Muscle layer of duodenum (tissue), 2 donors: ENCODE results near the gene TTBK1.

Experiments
- H3K27ac ChIP-seq: one replicate; pipeline ENCODE4 v1.7.0; 2013; ENCODE audit warnings: mild to moderate bottlenecking, low read length
- H3K27me3 ChIP-seq: one replicate; pipeline ENCODE4 v1.7.0; 2013; ENCODE audit warnings: low read depth, mild to moderate bottlenecking, control low read depth, low read length
- H3K36me3 ChIP-seq, 2 donors: one replicate each; pipeline ENCODE4 v1.7.0; 2013; ENCODE audit warnings: low read length in 2 of 2, control low read depth in 1 of 2, mild to moderate bottlenecking in 1 of 2; ENCODE audit not compliant: insufficient read depth in 2 of 2, control insufficient read depth in 1 of 2
- H3K4me1 ChIP-seq, 2 donors: one replicate each; pipeline ENCODE4 v1.7.0; 2013; ENCODE audit warnings: low read length in 2 of 2, mild to moderate bottlenecking in 2 of 2, control low read depth in 1 of 2, moderate library complexity in 1 of 2; ENCODE audit not compliant: insufficient read depth in 2 of 2, control insufficient read depth in 1 of 2
- H3K4me3 ChIP-seq, 2 donors: one replicate each; pipeline ENCODE4 v1.7.0; 2013; ENCODE audit warnings: low read length in 2 of 2, low read depth in 1 of 2, mild to moderate bottlenecking in 1 of 2
- H3K9me3 ChIP-seq, 2 donors: one replicate each; pipeline ENCODE4 v1.7.0; 2013; ENCODE audit warnings: low read length in 2 of 2, control low read depth in 1 of 2, mild to moderate bottlenecking in 1 of 2; ENCODE audit not compliant: control insufficient read depth in 1 of 2
- donor health status: healthy.

Gene TTBK1

GRCh38 chr6:43276577-43277305 is 33.5 kb downstream of the TTBK1 start:
- Histone ChIP-seq H3K4me3 (peak overlapping the region in 1 of 2 donors; percentile 50), H3K9me3 (no peaks in the 10 kb centered on the region), H3K4me1 (peaks cover 0 to 12% of the 10 kb centered on the region in 2 donors), H3K36me3 (no peaks in the 10 kb centered on the region), H3K27ac (peak overlapping the region; percentile 86), H3K27me3 (peaks cover 7% of the 10 kb centered on the region)

- Histone ChIP-seq H3K4me3 (no peak overlapping the region), H3K4me1 (peaks cover 0 to 12% of the 10 kb centered on the region in 2 donors), H3K36me3 (no peaks in the 10 kb centered on the region), H3K27ac (peak overlapping the region; percentile 86), H3K27me3 (peaks cover 7% of the 10 kb centered on the region), H3K9me3 (no peaks in the 10 kb centered on the region)
Measured at GRCh38 chr6:43277306-43277642, 34.0 kb downstream of the TTBK1 start.

GRCh38 chr6:43277643-43278523 is 34.6 kb downstream of the TTBK1 start:
- peaks cover 0 to 12% of the 10 kb centered on the region in 2 donors for H3K4me1 ChIP-seq
- H3K27me3 ChIP-seq: peaks cover 7% of the 10 kb centered on the region
- H3K36me3 ChIP-seq: no peaks in the 10 kb centered on the region
- H3K9me3 ChIP-seq: no peaks in the 10 kb centered on the region
- no peak overlapping the region for H3K4me3 ChIP-seq
- peak overlapping the region; percentile 86 for H3K27ac ChIP-seq

GRCh38 chr6:43278524-43279078 is 35.3 kb downstream of the TTBK1 start:
- Histone ChIP-seq H3K36me3 (no peaks in the 10 kb centered on the region), H3K9me3 (no peaks in the 10 kb centered on the region), H3K27me3 (peaks cover 7% of the 10 kb centered on the region), H3K4me3 (no peak overlapping the region), H3K27ac (peak overlapping the region; percentile 86), H3K4me1 (peaks cover 0 to 12% of the 10 kb centered on the region in 2 donors)

GRCh38 chr6:43280234-43280633 is 37.0 kb downstream of the TTBK1 start:
- Histone ChIP-seq H3K27me3 (peaks cover 7% of the 10 kb centered on the region), H3K4me3 (no peak overlapping the region), H3K36me3 (no peaks in the 10 kb centered on the region), H3K9me3 (no peaks in the 10 kb centered on the region), H3K27ac (no peak overlapping the region), H3K4me1 (peaks cover 0 to 16% of the 10 kb centered on the region in 2 donors)

- H3K9me3 ChIP-seq: no peaks in the 10 kb centered on the region
- H3K27ac ChIP-seq: no peak overlapping the region
- H3K27me3 ChIP-seq: no peaks in the 10 kb centered on the region
Measured at GRCh38 chr6:43282060-43282459, 38.8 kb downstream of the TTBK1 start.

GRCh38 chr6:43282636-43283513 is 39.6 kb downstream of the TTBK1 start:
- Histone ChIP-seq H3K4me3 (no peak overlapping the region), H3K4me1 (peaks cover 0 to 12% of the 10 kb centered on the region in 2 donors), H3K27ac (no peak overlapping the region), H3K36me3 (no peaks in the 10 kb centered on the region), H3K9me3 (no peaks in the 10 kb centered on the region), H3K27me3 (no peaks in the 10 kb centered on the region)

More at GRCh38 chr6:43282060-43282459, 38.8 kb downstream of the TTBK1 start:
- Histone ChIP-seq H3K4me1 (peaks cover 0 to 14% of the 10 kb centered on the region in 2 donors), H3K4me3 (no peak overlapping the region), H3K36me3 (no peaks in the 10 kb centered on the region)

- Histone ChIP-seq H3K4me1 (peaks cover 0 to 10% of the 10 kb centered on the region in 2 donors), H3K4me3 (no peak overlapping the region), H3K9me3 (no peaks in the 10 kb centered on the region), H3K36me3 (no peaks in the 10 kb centered on the region), H3K27ac (no peak overlapping the region), H3K27me3 (no peaks in the 10 kb centered on the region)
Measured at GRCh38 chr6:43283514-43283901, 40.2 kb downstream of the TTBK1 start.

- Histone ChIP-seq H3K4me3 (no peak overlapping the region), H3K36me3 (no peaks in the 10 kb centered on the region), H3K27me3 (no peaks in the 10 kb centered on the region), H3K4me1 (peaks cover 0 to 10% of the 10 kb centered on the region in 2 donors), H3K27ac (no peak overlapping the region), H3K9me3 (no peaks in the 10 kb centered on the region)
Measured at GRCh38 chr6:43283905-43284304, 40.6 kb downstream of the TTBK1 start.

GRCh38 chr6:43284991-43285781 is 41.9 kb downstream of the TTBK1 start:
- Histone ChIP-seq H3K9me3 (no peaks in the 10 kb centered on the region), H3K27ac (no peak overlapping the region), H3K4me3 (peak overlapping the region in 1 of 2 donors; percentile 9), H3K4me1 (peaks cover 0 to 10% of the 10 kb centered on the region in 2 donors), H3K36me3 (no peaks in the 10 kb centered on the region), H3K27me3 (no peaks in the 10 kb centered on the region)
